Measurements from ENCODE around the gene HNRNPA1L2.
A peak's percentile ranks its signal among the peaks of the same experiment; 100 is the strongest.
"Not testable (repeated sequence)": the region's sequence is repeated elsewhere in the genome, so short reads cannot be mapped to it uniquely, and the experiment has no call there.

The HNRNPA1L2 gene

DNA sequence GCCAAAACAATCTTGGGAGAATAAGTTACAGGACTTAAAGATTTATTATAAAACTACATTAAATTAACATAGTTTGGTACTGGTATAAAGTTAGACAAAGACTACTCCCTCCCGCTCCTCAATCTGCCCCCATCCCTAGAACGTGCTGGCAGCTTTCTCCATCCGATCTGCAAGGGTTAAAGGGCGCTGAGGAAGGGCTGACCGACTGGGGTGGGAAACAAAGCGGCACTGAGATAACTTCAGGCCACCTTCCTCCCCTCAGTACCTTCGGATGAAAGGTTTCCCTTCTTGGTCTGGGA, 9.6 kb downstream of the HNRNPA1L2 start:
- peaks cover 8% of the 10 kb centered on the region for H3K36me3 ChIP-seq (ENCODE audit: insufficient read depth, low read length)
- H3K9ac ChIP-seq (ENCODE audit: low read depth, low read length): peak overlapping the region; percentile 97
- H3K9me3 ChIP-seq (replicated peaks; ENCODE audit: low read length): no peaks in the 10 kb centered on the region
- peak overlapping the region; percentile 77 for H3K4me3 ChIP-seq (ENCODE audit: low read length)
- H3K4me2 ChIP-seq (ENCODE audit: low read length): peak overlapping the region; percentile 85
- no peaks in the 10 kb centered on the region for H3K27me3 ChIP-seq (ENCODE audit: control insufficient read depth, insufficient read depth, low read length)
- peaks cover 22% of the 10 kb centered on the region for H3K4me1 ChIP-seq (ENCODE audit: control insufficient read depth, insufficient read depth, low read length)

- no peaks in the 10 kb centered on the region for H3K9me3 ChIP-seq (replicated peaks; ENCODE audit: low read length)
- H3K27me3 ChIP-seq (ENCODE audit: control insufficient read depth, insufficient read depth, low read length): no peaks in the 10 kb centered on the region
- peaks cover 22% of the 10 kb centered on the region for H3K4me1 ChIP-seq (ENCODE audit: control insufficient read depth, insufficient read depth, low read length)
- H3K4me3 ChIP-seq (ENCODE audit: low read length): peak within 1 kb of the TSS; percentile 77
- H3K4me2 ChIP-seq (ENCODE audit: low read length): peak within 1 kb of the TSS; percentile 85
- peak within 1 kb of the TSS; percentile 97 for H3K9ac ChIP-seq (ENCODE audit: low read depth, low read length)
- peaks cover 10% of the 10 kb centered on the region for H3K36me3 ChIP-seq (ENCODE audit: insufficient read depth, low read length)
Observed at GRCh38 chr13:52652196-52652979, 10.2 kb downstream of the HNRNPA1L2 start, which contains the start of gene SUGT1. Gene SUGT1, plus strand, starts transcription at chr13:52652836. Its CDS starts 85 bp downstream, at chr13:52652921.

DNA sequence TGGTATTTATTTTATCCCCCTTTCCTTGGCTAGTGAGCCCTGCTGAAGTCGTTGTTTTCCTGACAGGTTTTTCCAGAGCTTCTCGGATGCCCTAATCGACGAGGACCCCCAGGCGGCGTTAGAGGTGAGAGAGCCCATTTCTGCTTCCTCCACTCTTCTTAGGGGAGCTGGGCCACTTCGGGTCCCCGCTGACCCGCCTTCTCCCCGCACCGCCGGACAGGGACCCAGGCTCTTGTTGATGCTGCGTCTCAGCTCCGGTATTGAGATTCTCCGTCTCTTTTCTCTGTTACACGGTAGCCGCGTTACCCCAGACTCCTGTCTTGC, 10.7 kb downstream of the HNRNPA1L2 start:
- peaks cover 16% of the 10 kb centered on the region for H3K36me3 ChIP-seq (ENCODE audit: insufficient read depth, low read length)
- no peaks in the 10 kb centered on the region for H3K9me3 ChIP-seq (replicated peaks; ENCODE audit: low read length)
- H3K9ac ChIP-seq (ENCODE audit: low read depth, low read length): peak overlapping the region; percentile 97
- H3K4me1 ChIP-seq (ENCODE audit: control insufficient read depth, insufficient read depth, low read length): peaks cover 22% of the 10 kb centered on the region
- H3K27me3 ChIP-seq (ENCODE audit: control insufficient read depth, insufficient read depth, low read length): no peaks in the 10 kb centered on the region
- H3K4me3 ChIP-seq (ENCODE audit: low read length): peak overlapping the region; percentile 77
- H3K4me2 ChIP-seq (ENCODE audit: low read length): peak overlapping the region; percentile 85

- no peak overlapping the region for H3K4me2 ChIP-seq (ENCODE audit: low read length)
- H3K9me3 ChIP-seq (replicated peaks; ENCODE audit: low read length): no peaks in the 10 kb centered on the region
- no peak overlapping the region for H3K4me3 ChIP-seq (ENCODE audit: low read length)
- H3K4me1 ChIP-seq (ENCODE audit: control insufficient read depth, insufficient read depth, low read length): peaks cover 8% of the 10 kb centered on the region
- H3K9ac ChIP-seq (ENCODE audit: low read depth, low read length): no peak overlapping the region
- H3K36me3 ChIP-seq (ENCODE audit: insufficient read depth, low read length): peaks cover 67% of the 10 kb centered on the region
- H3K27me3 ChIP-seq (ENCODE audit: control insufficient read depth, insufficient read depth, low read length): no peaks in the 10 kb centered on the region
Observed at GRCh38 chr13:52659340-52659739, 17.1 kb downstream of the HNRNPA1L2 start.

GRCh38 chr13:52664272-52664671, 22.0 kb downstream of the HNRNPA1L2 start:
- no peak overlapping the region for H3K4me3 ChIP-seq (ENCODE audit: low read length)
- H3K4me2 ChIP-seq (ENCODE audit: low read length): no peak overlapping the region
- H3K9me3 ChIP-seq (replicated peaks; ENCODE audit: low read length): no peaks in the 10 kb centered on the region
- H3K4me1 ChIP-seq (ENCODE audit: control insufficient read depth, insufficient read depth, low read length): no peaks in the 10 kb centered on the region
- H3K27me3 ChIP-seq (ENCODE audit: control insufficient read depth, insufficient read depth, low read length): no peaks in the 10 kb centered on the region
- H3K36me3 ChIP-seq (ENCODE audit: insufficient read depth, low read length): peaks cover 88% of the 10 kb centered on the region
- H3K9ac ChIP-seq (ENCODE audit: low read depth, low read length): no peak overlapping the region

- Histone ChIP-seq H3K36me3 (ENCODE audit: insufficient read depth, low read length) (peaks cover 83% of the 10 kb centered on the region), H3K4me2 (ENCODE audit: low read length) (no peak overlapping the region)
Observed at GRCh38 chr13:52665325-52665724, 23.1 kb downstream of the HNRNPA1L2 start.

DNA sequence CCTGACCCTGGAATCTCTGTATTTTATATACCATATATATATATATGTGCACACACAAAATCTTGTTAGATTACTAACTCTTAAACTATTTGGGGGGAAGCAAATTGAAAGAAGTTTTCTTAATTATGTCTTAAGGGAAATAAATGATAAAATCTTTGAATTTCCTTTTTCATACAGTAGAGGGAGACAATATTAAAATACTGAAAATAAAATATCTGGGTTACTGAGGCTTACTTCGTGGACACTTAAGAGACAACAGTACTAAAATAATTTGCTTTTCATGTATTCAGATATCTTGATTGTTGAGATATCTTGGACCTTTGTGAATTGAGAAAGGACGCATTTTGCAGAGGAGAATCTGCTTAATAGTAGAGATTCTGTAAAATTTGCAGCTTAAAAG, 27.4 kb downstream of the HNRNPA1L2 start:
- H3K9ac ChIP-seq (ENCODE audit: low read depth, low read length): no peak overlapping the region
- H3K9me3 ChIP-seq (replicated peaks; ENCODE audit: low read length): no peaks in the 10 kb centered on the region
- H3K4me3 ChIP-seq (ENCODE audit: low read length): no peak overlapping the region
- H3K27me3 ChIP-seq (ENCODE audit: control insufficient read depth, insufficient read depth, low read length): no peaks in the 10 kb centered on the region
- no peaks in the 10 kb centered on the region for H3K4me1 ChIP-seq (ENCODE audit: control insufficient read depth, insufficient read depth, low read length)
- H3K4me2 ChIP-seq (ENCODE audit: low read length): no peak overlapping the region
- peaks cover 48% of the 10 kb centered on the region for H3K36me3 ChIP-seq (ENCODE audit: insufficient read depth, low read length)

More at GRCh38 chr13:52665325-52665724, 23.1 kb downstream of the HNRNPA1L2 start:
- no peaks in the 10 kb centered on the region for H3K9me3 ChIP-seq (replicated peaks; ENCODE audit: low read length)
- H3K4me1 ChIP-seq (ENCODE audit: control insufficient read depth, insufficient read depth, low read length): no peaks in the 10 kb centered on the region
- H3K4me3 ChIP-seq (ENCODE audit: low read length): no peak overlapping the region
- no peak overlapping the region for H3K9ac ChIP-seq (ENCODE audit: low read depth, low read length)
- no peaks in the 10 kb centered on the region for H3K27me3 ChIP-seq (ENCODE audit: control insufficient read depth, insufficient read depth, low read length)

DNA sequence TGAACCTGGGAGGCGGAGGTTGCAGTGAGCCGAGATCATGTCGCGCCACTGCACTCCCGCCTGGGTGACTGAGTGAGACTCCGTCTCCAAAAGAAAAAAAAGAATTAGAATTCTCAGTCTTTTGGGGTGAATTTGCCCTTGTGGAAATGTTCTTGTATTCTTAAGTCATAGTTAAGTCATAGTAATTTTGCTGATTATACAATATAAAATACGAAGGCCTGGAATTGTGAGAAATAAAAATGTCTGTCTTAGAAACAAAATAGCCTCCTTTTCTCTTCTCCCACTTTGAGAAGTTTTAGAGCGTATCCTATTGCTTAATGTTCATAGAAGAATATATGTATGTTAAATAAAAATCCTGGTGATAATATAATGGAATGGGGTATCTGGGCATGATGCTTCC, 28.5 kb downstream of the HNRNPA1L2 start:
- no peak overlapping the region for H3K4me2 ChIP-seq (ENCODE audit: low read length)
- H3K9me3 ChIP-seq (replicated peaks; ENCODE audit: low read length): no peaks in the 10 kb centered on the region
- H3K4me3 ChIP-seq (ENCODE audit: low read length): no peak overlapping the region
- no peak overlapping the region for H3K9ac ChIP-seq (ENCODE audit: low read depth, low read length)
- no peaks in the 10 kb centered on the region for H3K27me3 ChIP-seq (ENCODE audit: control insufficient read depth, insufficient read depth, low read length)
- peaks cover 44% of the 10 kb centered on the region for H3K36me3 ChIP-seq (ENCODE audit: insufficient read depth, low read length)
- no peaks in the 10 kb centered on the region for H3K4me1 ChIP-seq (ENCODE audit: control insufficient read depth, insufficient read depth, low read length)

DNA sequence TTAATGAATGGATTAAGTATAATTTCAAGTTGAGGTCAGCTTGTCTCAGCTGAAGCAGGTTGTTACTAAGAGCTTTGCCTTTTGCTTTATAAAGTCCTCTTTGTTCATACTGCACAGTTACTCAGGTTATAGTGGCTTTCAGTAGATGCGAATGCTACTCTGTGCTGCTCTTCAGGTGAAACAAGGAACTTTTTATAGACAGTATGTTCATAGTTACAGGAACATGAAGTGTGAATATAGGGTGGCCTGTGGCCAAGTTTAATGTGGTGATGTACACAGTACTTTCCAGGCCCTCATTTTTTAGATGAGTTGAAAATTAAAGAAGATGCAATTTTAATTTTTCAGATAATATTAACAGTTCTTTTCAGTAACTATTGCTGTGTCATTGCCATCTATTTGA, 31.2 kb downstream of the HNRNPA1L2 start:
- peaks cover 40% of the 10 kb centered on the region for H3K36me3 ChIP-seq (ENCODE audit: insufficient read depth, low read length)
- no peaks in the 10 kb centered on the region for H3K9me3 ChIP-seq (replicated peaks; ENCODE audit: low read length)
- H3K4me2 ChIP-seq (ENCODE audit: low read length): no peak overlapping the region

DNA sequence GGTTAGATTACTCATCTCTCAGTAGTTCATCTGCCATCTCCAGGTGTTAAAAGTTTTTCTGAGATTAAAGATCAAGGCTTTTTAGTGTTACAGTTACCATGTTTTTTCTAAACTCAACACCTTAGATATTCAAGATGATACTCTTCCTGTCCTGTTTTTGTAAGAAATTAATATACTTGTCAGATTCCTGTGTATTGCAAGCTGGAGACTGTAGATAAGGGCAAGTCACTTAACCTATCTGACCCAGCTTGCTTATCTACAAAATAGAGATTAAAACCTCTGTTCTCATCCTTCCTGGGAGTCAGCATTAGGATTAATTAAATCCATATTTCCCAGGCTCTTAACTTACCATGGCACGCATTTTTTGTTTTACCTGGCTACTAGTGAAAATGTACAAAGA, 35.6 kb downstream of the HNRNPA1L2 start:
- no peak overlapping the region for H3K4me3 ChIP-seq (ENCODE audit: low read length)
- peaks cover 67% of the 10 kb centered on the region for H3K36me3 ChIP-seq (ENCODE audit: insufficient read depth, low read length)
- H3K4me2 ChIP-seq (ENCODE audit: low read length): no peak overlapping the region
- no peaks in the 10 kb centered on the region for H3K4me1 ChIP-seq (ENCODE audit: control insufficient read depth, insufficient read depth, low read length)
- no peak overlapping the region for H3K9ac ChIP-seq (ENCODE audit: low read depth, low read length)
- H3K27me3 ChIP-seq (ENCODE audit: control insufficient read depth, insufficient read depth, low read length): no peaks in the 10 kb centered on the region
- no peaks in the 10 kb centered on the region for H3K9me3 ChIP-seq (replicated peaks; ENCODE audit: low read length)

More for the DNA sequence above, 31.2 kb downstream of the HNRNPA1L2 start:
- H3K27me3 ChIP-seq (ENCODE audit: control insufficient read depth, insufficient read depth, low read length): no peaks in the 10 kb centered on the region
- H3K9ac ChIP-seq (ENCODE audit: low read depth, low read length): no peak overlapping the region
- H3K4me3 ChIP-seq (ENCODE audit: low read length): no peak overlapping the region
- H3K4me1 ChIP-seq (ENCODE audit: control insufficient read depth, insufficient read depth, low read length): no peaks in the 10 kb centered on the region

DNA sequence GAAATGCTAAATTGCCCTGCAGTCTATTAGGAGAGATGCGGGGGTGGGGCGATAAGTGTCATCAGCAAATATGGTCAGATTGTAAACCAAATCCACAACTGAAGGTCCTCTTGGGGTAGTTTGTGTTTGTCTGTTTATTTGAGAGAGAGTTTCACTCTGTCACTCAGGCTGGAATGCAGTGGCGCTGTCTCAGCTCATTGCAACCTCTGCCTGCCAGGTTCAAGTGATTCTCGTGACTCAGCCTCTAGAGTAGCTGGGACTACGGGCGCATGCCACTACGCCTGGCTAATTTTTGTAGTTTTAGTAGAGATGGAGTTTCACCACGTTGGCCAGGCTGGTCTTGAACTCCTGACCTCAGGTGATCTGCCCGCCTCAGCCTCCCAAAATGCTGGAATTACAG, 43.6 kb downstream of the HNRNPA1L2 start:
- H3K4me1 ChIP-seq (ENCODE audit: control insufficient read depth, insufficient read depth, low read length); H3K9ac ChIP-seq (ENCODE audit: low read depth, low read length); H3K4me3 ChIP-seq (ENCODE audit: low read length); H3K4me2 ChIP-seq (ENCODE audit: low read length); H3K27me3 ChIP-seq (ENCODE audit: control insufficient read depth, insufficient read depth, low read length); H3K9me3 ChIP-seq (replicated peaks; ENCODE audit: low read length): not testable (repeated sequence)
- H3K36me3 ChIP-seq (ENCODE audit: insufficient read depth, low read length): peaks cover 46% of the 10 kb centered on the region

DNA sequence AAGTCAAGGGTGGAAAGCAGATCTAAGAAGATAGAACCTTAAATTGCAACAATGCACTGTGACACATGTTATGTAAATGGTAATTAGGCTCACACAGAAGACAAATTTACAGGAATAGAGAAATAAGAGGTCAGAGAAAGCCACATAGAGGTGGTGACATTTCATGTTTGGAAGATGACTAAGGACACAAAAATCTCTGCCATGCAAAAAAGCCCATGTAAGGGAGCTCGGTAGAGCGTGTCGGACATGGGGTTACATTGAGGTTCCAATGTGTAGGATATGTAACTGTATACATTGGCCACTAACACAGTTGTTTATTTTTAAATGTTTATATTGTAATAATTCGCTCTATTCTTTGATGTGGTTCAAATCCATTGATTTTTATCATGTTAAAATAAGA, 44.1 kb downstream of the HNRNPA1L2 start:
- Histone ChIP-seq H3K9ac (ENCODE audit: low read depth, low read length) (no peak overlapping the region), H3K4me1 (ENCODE audit: control insufficient read depth, insufficient read depth, low read length) (no peaks in the 10 kb centered on the region), H3K36me3 (ENCODE audit: insufficient read depth, low read length) (peaks cover 42% of the 10 kb centered on the region), H3K27me3 (ENCODE audit: control insufficient read depth, insufficient read depth, low read length) (no peaks in the 10 kb centered on the region), H3K9me3 (replicated peaks; ENCODE audit: low read length) (no peaks in the 10 kb centered on the region), H3K4me3 (ENCODE audit: low read length) (no peak overlapping the region), H3K4me2 (ENCODE audit: low read length) (no peak overlapping the region)
